Pulmonary artery endothelial cell (primary cell): Measurements from ENCODE around the gene ATP6V1B1. TPM values are rescaled to one million over a fixed set of nuclear protein-coding genes. Genes with fewer than 3 reads are reported as not detected.
A peak's percentile ranks its signal among the peaks of the same experiment; 100 is the strongest.

Experiments used
- DNase-seq: peaks from one replicate; pipeline ENCODE4 v3.0.0-alpha.2; 2011; ENCODE audit warnings: low read depth, low spot score
- total RNA-seq: library from RNA; depleted of rRNA; stranded (reverse); fragments of >200 nt; gene quantifications from 2 replicates; pipeline ENCODE4 v1.2.3, GENCODE V29; 2014

Gene ATP6V1B1
- total RNA-seq, 1 donor from 2014 or later: not detected

DNA sequence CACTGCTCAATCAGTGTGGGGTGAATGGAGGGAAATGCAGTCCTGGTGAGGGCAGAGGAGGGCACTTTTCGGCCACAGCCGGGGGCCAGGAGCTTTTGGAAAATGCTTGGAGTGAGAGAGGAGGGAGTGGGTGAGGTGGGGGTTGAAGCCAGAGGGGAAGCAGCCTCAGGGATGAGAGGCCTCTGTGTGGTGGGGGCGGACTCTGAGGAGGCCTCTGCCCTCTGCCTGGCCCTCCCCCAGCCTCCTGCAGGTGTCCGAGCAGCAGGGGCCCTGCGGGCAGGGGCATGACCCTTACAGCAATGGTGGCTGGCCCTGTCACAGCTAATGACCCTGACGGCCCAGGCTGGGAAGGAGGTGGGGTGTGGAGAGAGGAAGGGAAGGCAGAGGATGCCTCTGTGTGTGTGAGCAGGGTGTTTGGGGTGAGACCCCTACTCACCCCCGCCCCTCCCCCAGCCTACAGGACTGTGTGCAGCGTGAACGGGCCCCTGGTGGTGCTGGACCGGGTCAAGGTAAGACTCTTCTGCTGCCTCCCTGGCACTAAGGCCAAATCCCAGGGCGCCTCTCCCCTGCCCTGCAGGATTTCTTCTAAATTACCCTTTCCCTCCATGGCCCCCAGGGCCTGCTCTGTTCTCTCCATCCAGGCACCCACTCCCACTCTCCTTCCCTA, 7.6 kb downstream of the ATP6V1B1 start:
- DNase-seq: no peak

DNA sequence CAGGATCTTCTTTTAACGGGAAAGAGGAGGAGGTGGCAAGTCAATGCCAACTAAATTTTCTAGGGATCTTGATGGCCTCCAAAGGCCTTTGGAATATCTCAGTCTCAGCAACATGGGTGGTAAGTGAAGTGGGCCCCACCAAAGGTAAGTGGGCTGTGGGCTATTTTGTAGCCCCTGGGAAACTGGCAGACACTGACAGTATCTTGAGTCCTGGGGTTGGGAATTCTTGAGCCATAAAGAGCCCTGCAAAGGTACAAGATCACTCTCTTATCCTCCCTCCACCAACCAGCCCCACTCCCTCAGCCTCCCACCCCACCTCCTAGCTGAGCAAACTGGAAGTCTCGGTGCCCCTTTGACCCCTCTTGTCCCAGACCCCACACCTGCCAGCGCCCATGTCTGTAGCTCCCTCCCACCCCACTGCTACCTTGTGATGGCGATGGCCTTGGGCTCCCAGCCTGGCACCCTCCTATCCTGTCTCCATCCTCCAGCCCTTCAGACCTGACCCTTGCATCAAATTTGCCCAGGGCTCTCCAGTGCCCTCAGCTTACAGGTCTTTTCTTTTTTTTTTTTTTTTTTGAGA, 8.5 kb downstream of the ATP6V1B1 start:
- no peak for DNase-seq

DNA sequence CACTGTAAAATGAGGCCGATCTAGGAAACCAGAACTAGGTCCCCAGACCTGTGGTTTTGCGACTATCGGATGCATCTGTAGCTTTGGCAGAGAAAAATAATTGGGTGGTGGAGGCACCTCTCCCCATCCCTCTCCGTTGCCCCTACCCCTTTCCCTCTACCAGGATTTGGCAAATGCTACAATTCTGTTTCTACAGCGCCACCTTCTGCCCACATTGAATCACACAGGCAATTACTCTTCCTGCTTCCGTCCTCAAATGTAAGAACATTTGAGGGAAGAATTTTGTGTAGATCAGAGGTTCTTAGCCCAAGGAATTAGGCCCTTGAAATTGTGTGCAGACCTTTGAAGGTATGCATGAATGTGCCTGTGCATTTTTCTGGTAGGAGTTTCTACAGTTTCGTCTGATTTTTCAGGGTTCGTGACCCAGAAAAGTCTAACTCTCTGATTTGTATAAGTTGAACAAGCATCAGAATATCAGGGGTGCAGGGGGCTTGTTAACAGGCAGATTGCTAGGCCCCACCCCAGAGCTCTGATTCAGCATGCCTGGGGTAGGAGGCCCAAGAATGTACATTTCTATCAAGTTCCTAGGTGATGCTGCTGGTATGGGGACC, 11.2 kb downstream of the ATP6V1B1 start:
- peak; percentile 19 for DNase-seq

DNA sequence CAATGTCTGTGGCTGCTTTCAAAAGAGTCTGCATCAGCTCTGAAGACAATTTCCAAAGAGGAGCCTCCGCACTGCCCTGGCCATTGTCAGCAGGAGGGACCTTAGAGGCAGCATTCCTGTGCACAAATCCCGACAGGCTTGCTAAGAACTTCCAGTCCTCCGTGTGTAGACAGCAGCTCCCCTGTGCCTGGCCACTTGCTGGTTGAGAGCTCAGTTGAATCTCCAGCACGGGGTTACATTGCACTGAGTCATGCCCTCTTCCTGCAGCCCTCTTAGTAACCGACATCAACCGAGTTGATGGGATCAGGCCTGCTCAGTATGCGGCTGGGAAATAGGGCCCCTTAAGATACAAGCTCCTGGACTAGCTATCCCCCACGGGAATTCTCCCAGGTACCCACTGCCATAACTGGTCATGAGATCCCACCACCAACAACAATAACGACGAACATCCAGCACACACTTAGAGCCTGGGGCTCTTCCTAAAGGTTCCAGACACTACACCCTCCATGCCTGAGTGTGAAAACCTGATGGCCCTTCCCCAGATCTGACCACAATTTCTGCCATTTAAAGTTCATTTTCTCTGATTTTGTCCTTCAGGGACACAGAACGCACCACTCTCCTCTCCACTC, 12.0 kb downstream of the ATP6V1B1 start:
- peak; percentile 19 for DNase-seq

DNA sequence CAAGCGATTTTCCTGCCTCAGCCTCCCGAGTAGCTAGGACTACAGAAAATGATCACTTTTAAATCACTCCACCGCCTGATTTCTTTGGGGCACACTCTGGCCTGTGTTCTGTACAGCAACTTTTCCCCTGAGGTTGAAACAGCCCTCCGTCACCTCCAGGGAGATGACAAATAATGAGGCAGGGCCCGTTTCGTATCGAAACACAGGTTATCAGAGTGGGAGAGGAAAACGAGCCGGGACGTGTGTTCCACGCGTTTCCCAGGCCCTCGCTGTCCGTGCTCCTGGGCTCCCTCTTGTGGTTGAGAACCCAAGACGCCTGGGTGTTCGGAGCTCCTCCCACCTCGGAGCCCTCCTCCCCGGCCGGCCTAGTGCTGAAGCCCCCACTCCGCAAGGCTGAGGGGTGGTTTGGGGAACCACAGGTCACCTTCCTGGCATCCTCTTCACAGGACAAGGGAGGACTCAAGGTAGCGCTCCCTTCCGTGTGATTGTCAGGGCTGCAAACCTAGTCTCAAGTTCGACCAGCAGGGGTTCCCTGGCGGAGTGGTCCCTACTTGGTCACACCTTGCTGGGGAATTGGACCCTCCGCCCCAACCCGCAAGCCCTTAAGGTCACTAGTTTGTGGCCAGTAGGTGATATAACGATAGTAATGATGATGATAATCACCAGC, 12.8 kb downstream of the ATP6V1B1 start:
- peak; percentile 29 for DNase-seq

DNA sequence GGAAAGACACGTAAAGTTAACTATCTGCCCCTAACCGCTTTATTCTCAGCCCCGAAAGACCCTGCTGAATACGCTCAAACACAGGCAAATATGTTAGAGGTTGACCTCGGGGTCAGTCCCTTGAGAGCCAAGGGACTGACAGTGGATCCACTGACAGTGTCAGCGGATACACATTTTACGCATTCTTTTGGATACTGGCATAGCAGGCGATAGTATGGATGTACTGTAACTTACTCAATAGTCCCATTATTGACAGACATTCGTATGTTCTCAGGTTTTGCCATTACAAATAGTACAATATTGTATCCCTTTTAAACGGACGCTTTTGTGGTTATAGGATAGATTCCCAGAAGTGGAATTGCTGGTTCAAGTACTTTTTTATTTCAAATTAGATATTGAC, 13.4 kb downstream of the ATP6V1B1 start:
- no peak for DNase-seq

DNA sequence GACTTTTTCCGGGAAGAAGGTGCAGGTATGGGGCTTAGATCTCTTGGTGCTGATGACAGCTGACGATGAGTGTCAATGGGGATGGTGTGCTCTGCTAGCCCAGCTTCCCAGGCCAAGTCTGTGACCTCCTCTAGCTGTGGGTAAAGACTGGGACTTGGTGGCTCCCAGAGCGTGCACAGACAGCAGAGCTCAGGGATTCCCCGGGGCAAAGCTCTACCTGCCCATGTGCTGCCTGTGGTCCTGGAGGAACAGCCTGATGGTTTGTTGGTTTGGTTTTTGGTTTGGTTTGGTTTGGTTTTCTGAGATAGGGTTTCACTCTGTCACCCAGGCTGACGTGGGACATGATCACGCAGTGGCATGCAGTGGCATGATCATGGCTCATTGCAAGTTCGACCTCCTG, 19.2 kb downstream of the ATP6V1B1 start:
- DNase-seq: no peak

DNA sequence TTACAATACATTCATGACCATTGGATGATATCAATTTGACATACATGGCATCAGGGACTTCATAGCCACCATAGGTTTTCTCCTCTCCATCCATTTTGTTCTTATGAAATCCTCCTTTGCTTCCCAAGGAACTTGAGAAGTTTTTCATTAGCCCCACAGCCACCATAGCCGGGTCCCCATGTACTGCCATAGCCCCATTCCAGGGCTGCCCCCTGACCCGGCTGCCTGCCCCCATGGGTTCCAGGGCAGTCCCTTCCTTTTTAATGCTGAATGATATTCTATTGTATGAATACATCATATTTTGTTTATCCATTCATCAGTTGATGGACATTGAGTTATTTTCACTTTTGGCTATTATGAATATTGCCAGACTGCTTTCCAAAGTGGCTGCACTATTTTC, 20.4 kb downstream of the ATP6V1B1 start:
- DNase-seq: no peak

DNA sequence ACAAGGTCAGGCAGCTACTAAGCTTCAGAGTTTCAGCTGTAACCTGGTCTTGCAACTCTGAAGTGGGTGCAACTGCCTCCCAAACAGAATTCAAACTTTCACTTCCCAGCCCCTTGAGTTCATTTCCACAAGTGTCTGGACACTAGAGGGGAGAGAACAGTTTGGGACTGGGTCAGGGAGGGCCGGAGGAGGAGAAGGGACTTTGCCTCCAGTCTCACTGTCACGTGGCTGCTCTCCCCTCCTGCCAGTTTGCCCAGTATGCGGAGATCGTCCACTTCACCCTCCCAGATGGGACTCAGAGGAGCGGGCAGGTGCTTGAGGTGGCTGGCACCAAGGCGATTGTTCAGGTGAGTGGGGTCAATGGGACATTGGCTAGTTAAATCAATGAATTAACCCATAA, 22.1 kb downstream of the ATP6V1B1 start:
- DNase-seq: no peak

DNA sequence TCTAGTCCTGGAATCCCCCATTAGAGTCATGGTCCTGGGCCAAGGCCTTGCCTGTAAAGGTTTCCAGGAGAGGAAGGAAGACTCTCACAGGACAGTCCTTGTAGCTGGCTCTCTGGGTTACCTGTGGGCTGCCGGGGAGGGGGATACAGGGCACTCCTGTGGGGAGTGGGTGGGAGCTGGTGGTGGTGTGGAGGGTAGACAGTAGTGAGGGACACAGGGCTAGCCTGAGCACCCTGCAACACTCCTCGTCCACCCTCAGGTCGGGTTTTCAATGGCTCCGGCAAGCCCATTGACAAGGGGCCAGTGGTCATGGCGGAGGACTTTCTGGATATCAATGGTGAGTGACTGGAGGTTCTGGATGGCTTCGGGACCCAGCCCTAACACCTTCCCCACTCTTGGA, 23.1 kb downstream of the ATP6V1B1 start:
- DNase-seq: no peak

DNA sequence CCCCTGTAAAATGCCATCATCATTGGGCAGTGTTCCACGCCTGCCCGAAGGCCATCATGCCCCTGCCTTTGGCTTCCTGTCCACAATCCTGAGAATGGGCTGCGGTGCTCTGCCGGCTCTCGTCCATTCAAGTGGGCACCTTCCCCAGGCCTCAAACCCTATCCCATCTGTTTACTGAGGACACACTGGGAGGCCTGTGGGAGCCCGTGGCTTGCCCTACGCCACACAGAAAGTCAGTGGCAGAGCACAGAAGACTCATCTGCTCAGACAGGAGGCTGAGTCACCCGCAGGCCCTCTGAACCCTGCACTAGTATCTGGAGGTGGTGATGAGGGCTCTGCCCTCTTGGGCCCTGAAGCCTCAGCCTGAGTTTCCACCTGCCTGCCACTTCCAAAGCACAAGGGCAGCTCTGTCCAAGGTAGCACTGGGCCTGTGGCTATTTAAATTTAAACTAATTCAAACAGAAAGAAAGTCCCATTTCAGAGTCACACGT, 23.6 kb downstream of the ATP6V1B1 start:
- no peak for DNase-seq

DNA sequence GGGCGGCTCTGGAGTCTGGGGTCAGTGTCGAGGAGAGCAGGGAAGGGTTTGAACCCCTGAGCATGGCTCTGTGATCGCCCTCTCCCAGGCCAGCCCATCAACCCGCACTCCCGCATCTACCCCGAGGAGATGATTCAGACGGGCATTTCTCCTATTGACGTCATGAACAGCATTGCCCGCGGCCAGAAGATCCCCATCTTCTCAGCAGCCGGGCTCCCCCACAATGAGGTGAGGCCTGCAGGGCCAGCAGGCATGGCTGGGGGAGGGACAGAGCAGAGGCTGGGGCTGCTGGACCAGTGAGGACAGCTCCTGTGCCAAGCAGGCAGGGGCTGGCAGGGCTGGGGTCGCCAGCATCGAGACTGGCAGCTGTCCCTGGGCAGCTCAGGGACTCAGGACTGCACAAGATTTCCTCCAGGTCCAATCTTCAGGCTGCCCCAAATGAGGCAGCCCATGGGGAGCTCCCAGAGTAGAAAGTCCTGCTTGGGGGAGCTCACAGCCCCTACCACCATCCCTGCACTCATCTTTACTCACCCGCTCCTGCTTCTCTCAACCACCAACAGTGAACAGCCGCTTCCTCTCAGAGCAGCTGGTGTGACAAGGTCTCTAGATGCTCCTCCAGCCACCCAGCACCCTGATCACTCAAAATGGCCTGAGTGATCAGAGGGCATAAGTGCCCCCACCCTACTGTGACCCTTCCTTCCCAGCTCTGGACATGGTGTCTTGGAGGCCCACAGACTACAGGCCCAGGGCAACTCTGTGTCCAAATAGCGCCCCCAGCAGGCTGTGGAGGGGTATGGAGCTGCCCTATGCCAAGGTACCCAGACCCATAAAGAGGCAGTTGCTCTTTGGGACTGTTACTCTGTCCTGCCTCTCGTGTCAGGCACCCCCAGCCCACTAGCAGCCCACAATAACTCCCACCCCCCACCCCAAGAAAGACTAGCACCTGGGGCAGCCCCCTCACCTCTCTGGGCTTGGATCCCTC, 24.4 kb downstream of the ATP6V1B1 start:
- DNase-seq: no peak

DNA sequence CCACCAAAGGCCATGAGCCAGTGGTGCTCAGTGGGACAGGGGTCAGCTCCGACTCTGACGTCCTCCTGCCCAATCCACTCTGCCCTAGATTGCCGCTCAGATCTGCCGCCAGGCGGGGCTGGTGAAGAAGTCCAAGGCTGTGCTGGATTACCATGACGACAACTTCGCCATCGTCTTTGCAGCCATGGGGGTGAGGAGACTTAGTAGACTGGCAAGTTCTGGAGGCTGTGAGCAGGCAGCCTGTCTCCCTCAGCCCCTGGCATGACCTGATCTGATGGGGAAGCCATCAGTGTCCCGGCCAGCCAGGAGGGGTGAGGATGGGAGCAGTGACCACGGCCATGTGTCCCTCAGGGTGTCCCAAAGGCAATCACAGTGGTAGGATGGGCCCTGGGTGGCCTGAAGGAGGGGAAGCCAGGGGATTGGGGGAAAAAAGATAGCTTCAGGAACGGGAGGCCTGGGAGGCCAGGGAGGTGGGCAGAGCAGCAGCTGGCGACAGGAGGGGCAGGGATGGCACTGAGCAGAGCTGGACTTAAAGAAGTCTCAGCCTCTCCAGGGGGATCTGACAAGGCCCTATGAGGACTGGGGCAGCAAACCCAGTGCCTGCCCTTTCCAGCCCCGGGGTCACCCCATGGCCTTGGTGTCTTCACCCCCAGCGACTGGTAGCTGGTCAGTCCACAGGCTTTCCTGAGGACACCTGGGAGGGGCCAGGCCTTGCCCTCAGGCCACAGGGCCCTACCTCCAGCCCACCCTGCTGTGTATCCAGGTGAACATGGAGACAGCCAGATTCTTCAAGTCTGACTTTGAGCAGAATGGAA, 25.3 kb downstream of the ATP6V1B1 start:
- no peak for DNase-seq

DNA sequence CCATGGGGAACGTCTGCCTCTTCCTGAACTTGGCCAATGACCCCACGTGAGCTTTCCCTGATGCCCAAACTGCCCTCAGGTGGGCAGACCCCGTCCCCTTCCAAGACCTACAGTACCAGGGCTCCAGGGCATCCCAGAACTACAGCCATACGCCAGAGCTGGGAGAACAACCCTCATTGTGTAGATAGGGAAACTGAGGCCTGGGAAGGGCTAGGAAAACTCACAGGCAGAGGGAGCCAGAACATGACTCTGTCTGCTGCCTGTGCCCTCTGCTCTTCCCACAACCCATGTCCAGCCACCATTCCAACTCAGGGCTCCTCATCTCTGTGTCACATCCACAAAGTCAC, 25.9 kb downstream of the ATP6V1B1 start:
- DNase-seq: no peak

DNA sequence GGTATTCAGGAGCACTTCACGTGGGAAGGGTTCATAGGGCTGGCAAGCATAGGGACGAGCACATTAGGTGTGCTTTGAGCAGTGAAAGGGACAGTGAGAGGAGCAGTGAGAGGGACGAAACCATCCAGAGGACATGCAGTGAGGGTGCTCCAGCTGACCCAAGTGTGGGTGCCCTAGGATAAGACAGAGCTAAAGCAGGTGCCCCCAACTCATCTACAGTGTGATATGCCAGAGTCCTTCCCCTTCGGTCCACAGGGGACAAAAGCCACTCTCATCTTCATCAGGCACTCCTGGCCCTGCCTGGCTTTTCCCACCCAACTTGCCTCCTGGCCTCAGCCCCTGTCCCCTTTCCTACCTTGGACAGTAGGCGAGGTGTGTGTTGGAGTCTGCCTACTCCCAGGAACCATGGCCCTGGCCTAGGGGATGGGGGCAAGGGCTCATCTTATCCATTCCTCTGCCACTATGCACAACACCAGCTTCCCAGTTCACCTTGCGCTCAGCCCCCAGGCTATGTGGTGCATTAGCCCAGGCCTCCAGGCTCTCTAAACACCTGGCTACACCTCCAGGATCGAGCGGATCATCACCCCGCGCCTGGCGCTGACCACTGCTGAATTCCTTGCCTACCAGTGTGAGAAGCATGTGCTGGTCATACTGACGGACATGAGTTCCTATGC, 26.6 kb downstream of the ATP6V1B1 start:
- DNase-seq: no peak

DNA sequence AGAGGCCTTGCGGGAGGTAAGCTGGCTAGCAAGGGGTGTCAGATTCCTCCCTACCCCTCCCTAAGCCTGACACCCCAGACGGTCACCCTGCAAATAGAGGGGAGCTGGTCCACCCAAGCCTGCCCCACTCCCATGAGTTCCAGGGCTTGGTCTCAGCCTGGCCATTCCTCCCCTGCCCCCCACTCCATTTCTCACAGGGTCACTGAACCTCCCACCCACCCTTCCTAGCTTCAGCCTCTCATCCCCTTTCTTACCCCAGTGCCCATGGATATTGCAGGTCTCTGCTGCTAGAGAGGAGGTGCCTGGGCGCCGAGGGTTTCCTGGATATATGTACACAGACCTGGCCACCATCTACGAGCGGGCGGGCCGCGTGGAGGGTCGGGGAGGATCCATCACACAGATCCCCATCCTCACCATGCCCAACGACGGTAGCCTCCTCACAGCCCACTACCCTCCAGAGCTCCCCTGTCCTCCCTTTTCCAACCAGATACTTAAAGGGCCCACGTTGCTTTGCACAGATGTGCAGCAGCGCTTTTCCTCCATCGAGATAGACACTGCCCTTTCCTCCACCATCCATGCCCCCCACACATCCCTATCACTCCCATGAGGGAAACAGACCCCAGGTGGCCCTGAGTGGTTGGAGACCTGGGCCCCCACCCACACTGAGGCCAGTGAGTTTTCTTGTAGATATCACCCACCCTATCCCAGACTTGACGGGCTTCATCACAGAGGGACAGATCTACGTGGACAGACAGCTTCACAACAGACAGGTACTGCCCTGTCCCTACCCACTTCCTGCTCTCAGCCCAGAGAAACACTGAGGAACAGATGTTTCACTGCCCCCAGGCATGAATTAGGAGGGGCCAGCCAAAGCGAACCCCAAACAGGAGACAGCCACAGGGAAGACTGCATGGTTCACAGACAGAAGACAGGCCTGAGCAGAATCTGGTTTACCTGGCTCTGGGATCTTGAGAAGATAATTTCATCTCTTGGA, 27.5 kb downstream of the ATP6V1B1 start:
- DNase-seq: no peak

DNA sequence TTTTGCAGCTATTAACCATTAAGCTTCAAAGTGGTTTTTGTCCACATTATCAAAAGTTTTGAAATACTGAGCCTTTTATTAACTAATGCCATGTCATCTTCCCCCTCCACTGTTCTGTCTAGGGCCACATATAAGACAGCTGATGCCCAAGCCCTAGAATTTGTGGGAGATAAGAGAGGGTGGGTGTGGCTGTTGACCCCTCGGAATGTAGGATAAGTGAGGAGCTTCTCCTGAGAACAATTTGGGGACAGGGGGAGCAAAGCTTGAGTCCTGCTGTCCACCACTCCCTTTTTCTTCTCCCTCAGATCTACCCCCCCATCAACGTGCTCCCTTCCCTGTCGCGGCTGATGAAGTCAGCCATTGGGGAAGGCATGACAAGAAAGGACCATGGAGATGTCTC, 28.4 kb downstream of the ATP6V1B1 start:
- DNase-seq: no peak
